Peyer's patch (tissue), 4 donors: ENCODE data around the gene UBE4B. TPM values are rescaled to one million over a fixed set of nuclear protein-coding genes. Genes with fewer than 3 reads are reported as not detected.
A peak's percentile ranks its signal among the peaks of the same experiment; 100 is the strongest.

ENCODE experiments used
- DNase-seq, 3 donors: peaks; one replicate each; pipeline ENCODE4 v3.0.0-alpha.2; 2017 to 2019
- H3K27ac ChIP-seq, 4 donors: fragments of 200-600 bp; sonication (generic); one replicate each; pipeline ENCODE4 v1.5.1; 2016 to 2019
- H3K27me3 ChIP-seq, 2 donors: fragments of 200-600 bp; sonication (generic); one replicate each; pipeline ENCODE4 v1.5.1; 2019
- H3K36me3 ChIP-seq, 3 donors: fragments of 200-600 bp; sonication (generic); one replicate each; pipeline ENCODE4 v1.5.1; 2016 to 2019
- H3K4me1 ChIP-seq, 4 donors: fragments of 200-600 bp; sonication (generic); one replicate each; pipeline ENCODE4 v1.5.1; 2016 to 2019
- H3K4me3 ChIP-seq, 4 donors: fragments of 200-600 bp; sonication (generic); 1 replicate in 3 of 4; 2 replicates in 1 of 4; pipeline ENCODE4 v1.5.1; 2016 to 2019; ENCODE audit warnings: mild to moderate bottlenecking in 1 of 4
- H3K9me3 ChIP-seq, 4 donors: fragments of 200-600 bp; sonication (generic); one replicate each; pipeline ENCODE4 v1.5.1; 2016 to 2019; ENCODE audit warnings: mild to moderate bottlenecking in 1 of 4
- CTCF ChIP-seq, 6 experiments: fragments of 450-650 bp in 4 of 6; fragments of 200-600 bp in 2 of 6; sonication (generic) in 1 of 6; IDR thresholded peaks; one replicate each; pipeline ENCODE4 v1.5.1; 2017 to 2019; ENCODE audit warnings: antibody characterized with exemption in 6 of 6, mild to moderate bottlenecking in 3 of 6, moderate library complexity in 1 of 6
- POLR2A ChIP-seq, 2 donors: fragments of 450-650 bp; IDR thresholded peaks; one replicate each; pipeline ENCODE4 v1.5.1; 2017; ENCODE audit warnings: antibody characterized with exemption in 2 of 2, mild to moderate bottlenecking in 2 of 2, moderate library complexity in 2 of 2
- total RNA-seq, 4 donors: library from RNA; depleted of rRNA; stranded (reverse); fragments of >200 nt; gene quantifications; one replicate each; pipeline ENCODE4 v1.1.0, GENCODE V29; 2016

The UBE4B gene
- total RNA-seq, 4 donors from 2014 or later = 40.3 to 102 (median 67.8) TPM

GRCh38 chr1:10108948-10109708 is 76.4 kb downstream of the UBE4B start:
- H3K4me3 ChIP-seq = no peak overlapping the region
- H3K4me1 ChIP-seq = peaks cover 0 to 7% (median 0%) of the 10 kb centered on the region in 4 donors
- DNase-seq = no peak
- H3K27me3 ChIP-seq = no peaks in the 10 kb centered on the region
- no peak for TF ChIP-seq POLR2A (IDR thresholded peaks at IDR 0.05)
- no peak for TF ChIP-seq CTCF (IDR thresholded peaks at IDR 0.05)
- H3K9me3 ChIP-seq = no peaks in the 10 kb centered on the region
- peaks cover 0 to 35% (median 0%) of the 10 kb centered on the region in 3 donors for H3K36me3 ChIP-seq
- H3K27ac ChIP-seq = peak overlapping the region in 1 of 4 donors; percentile 57

- TF ChIP-seq CTCF (IDR thresholded peaks at IDR 0.05) (no peak), POLR2A (IDR thresholded peaks at IDR 0.05) (no peak)
- Histone ChIP-seq H3K4me1 (no peaks in the 10 kb centered on the region), H3K4me3 (no peak overlapping the region), H3K36me3 (peaks cover 0 to 42% (median 0%) of the 10 kb centered on the region in 3 donors), H3K27ac (no peak overlapping the region), H3K9me3 (no peaks in the 10 kb centered on the region), H3K27me3 (no peaks in the 10 kb centered on the region)
- DNase-seq = no peak
Observed at GRCh38 chr1:10113501-10113900, 80.7 kb downstream of the UBE4B start.

GRCh38 chr1:10114746-10115145 is 82.0 kb downstream of the UBE4B start:
- H3K27ac ChIP-seq = no peak overlapping the region
- H3K4me3 ChIP-seq = no peak overlapping the region
- no peaks in the 10 kb centered on the region for H3K9me3 ChIP-seq
- no peak for DNase-seq
- TF ChIP-seq CTCF (IDR thresholded peaks at IDR 0.05) (no peak), POLR2A (IDR thresholded peaks at IDR 0.05) (no peak)
- H3K4me1 ChIP-seq = no peaks in the 10 kb centered on the region
- H3K36me3 ChIP-seq = peaks cover 0 to 45% (median 0%) of the 10 kb centered on the region in 3 donors
- H3K27me3 ChIP-seq = no peaks in the 10 kb centered on the region

GRCh38 chr1:10117132-10117531 is 84.4 kb downstream of the UBE4B start:
- Histone ChIP-seq H3K4me3 (no peak overlapping the region), H3K27me3 (no peaks in the 10 kb centered on the region), H3K9me3 (no peaks in the 10 kb centered on the region), H3K4me1 (no peaks in the 10 kb centered on the region), H3K36me3 (peaks cover 0 to 68% (median 0%) of the 10 kb centered on the region in 3 donors), H3K27ac (no peak overlapping the region)
- no peak for DNase-seq
- TF ChIP-seq POLR2A (IDR thresholded peaks at IDR 0.05) (no peak), CTCF (IDR thresholded peaks at IDR 0.05) (no peak)

- Histone ChIP-seq H3K36me3 (peaks cover 0 to 66% (median 0%) of the 10 kb centered on the region in 3 donors), H3K27ac (peak overlapping the region in 1 of 4 donors; percentile 44), H3K27me3 (no peaks in the 10 kb centered on the region), H3K4me1 (no peaks in the 10 kb centered on the region), H3K4me3 (no peak overlapping the region), H3K9me3 (no peaks in the 10 kb centered on the region)
- DNase-seq = no peak
- no peak for TF ChIP-seq POLR2A (IDR thresholded peaks at IDR 0.05)
- no peak for TF ChIP-seq CTCF (IDR thresholded peaks at IDR 0.05)
Observed at GRCh38 chr1:10117865-10118264, 85.1 kb downstream of the UBE4B start.
